Skeletal muscle satellite cell (primary cell): ENCODE measurements around the gene SARS2.
A peak's percentile ranks its signal among the peaks of the same experiment; 100 is the strongest.
"Not testable (repeated sequence)": the region's sequence is repeated elsewhere in the genome, so short reads cannot be mapped to it uniquely, and the experiment has no call there.

Experiments
- H3K27me3 ChIP-seq: 2 replicates; pipeline ENCODE4 v1.7.0; 2013; ENCODE audit warnings: low read length; ENCODE audit not compliant: control insufficient read depth, insufficient read depth
- H3K36me3 ChIP-seq: 2 replicates; pipeline ENCODE4 v1.7.0; 2013; ENCODE audit warnings: mild to moderate bottlenecking, control low read depth, low read length; ENCODE audit not compliant: insufficient read depth
- H3K4me1 ChIP-seq: 2 replicates; pipeline ENCODE4 v1.7.0; 2013; ENCODE audit warnings: low read length; ENCODE audit not compliant: control insufficient read depth, insufficient read depth
- H3K4me2 ChIP-seq: 2 replicates; pipeline ENCODE4 v1.7.0; 2013; ENCODE audit warnings: mild to moderate bottlenecking, low read length
- H3K4me3 ChIP-seq: 2 replicates; pipeline ENCODE4 v1.7.0; 2013; ENCODE audit warnings: low read length
- H3K9ac ChIP-seq: 2 replicates; pipeline ENCODE4 v1.7.0; 2013; ENCODE audit warnings: mild to moderate bottlenecking, low read depth, low read length, moderate library complexity
- H3K9me3 ChIP-seq: replicated peaks from 2 replicates; pipeline ENCODE4 v1.7.0; 2013; ENCODE audit warnings: mild to moderate bottlenecking, control low read depth, low read length

The SARS2 gene

DNA sequence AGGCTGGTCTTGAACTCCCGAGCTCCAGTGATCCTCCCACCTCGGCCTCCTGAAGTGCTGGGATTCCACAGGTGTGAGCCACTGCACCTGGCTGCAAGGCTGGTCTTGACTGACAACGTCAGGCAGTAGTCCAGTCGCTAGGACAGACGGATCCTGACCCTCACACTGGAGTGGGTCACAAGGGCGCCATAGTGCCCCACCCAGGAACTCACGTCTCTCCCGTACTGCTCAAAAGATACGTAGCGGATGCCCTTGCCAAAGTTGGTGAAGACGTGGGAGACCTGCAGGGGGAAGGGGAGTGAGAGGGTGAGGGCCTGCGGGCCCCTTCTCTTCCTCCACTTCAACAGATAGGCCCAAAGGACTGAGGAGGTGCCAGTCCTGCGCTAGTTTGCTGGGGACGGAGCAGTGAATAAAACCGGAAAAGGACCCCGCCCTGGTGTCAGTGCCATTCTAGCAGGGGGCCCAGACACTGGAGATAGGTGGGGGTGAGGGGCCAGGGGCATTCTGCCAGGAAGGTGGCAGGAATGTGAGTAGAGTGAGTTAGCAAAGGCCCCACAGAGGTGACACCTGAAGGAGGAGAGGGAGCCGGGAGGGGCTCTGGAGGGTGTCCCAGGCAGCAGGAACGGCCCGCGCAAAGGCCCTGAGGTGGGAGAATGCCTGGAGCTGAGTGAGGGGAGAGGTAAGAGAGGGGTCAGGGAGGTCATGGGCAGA, 12.1 kb upstream of the SARS2 start:
- no peak overlapping the region for H3K9ac ChIP-seq
- H3K36me3 ChIP-seq, result peaks cover 15% of the 10 kb centered on the region
- H3K4me1 ChIP-seq, result no peaks in the 10 kb centered on the region

DNA sequence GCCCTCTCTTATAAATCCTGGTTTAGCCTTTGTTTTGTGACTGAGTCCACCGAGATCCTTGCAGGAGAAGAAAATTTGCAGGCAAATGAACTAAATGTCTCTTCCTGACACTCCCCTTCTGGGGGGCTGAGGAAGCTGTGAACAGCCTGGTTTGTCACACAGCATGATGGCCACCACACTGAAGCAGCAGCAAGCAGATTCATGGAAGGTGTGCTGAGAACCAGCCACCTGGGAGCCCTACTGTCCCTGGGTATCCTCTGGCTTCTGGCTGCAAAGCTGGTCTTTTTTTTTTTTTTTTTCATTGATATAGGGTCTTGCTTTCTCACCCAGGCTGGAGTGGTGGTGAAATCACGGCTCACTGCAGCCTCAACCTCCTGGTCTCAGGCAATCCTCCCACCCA, 11.4 kb upstream of the SARS2 start:
- H3K4me2 ChIP-seq, result no peak overlapping the region
- no peaks in the 10 kb centered on the region for H3K4me1 ChIP-seq
- H3K9me3 ChIP-seq, result no peaks in the 10 kb centered on the region
- no peak overlapping the region for H3K4me3 ChIP-seq
- H3K36me3 ChIP-seq, result peaks cover 14% of the 10 kb centered on the region
- no peak overlapping the region for H3K9ac ChIP-seq
- no peaks in the 10 kb centered on the region for H3K27me3 ChIP-seq

More for the DNA sequence above, 12.1 kb upstream of the SARS2 start:
- no peak overlapping the region for H3K4me2 ChIP-seq
- H3K9me3 ChIP-seq, result no peaks in the 10 kb centered on the region
- no peak overlapping the region for H3K4me3 ChIP-seq
- no peaks in the 10 kb centered on the region for H3K27me3 ChIP-seq

DNA sequence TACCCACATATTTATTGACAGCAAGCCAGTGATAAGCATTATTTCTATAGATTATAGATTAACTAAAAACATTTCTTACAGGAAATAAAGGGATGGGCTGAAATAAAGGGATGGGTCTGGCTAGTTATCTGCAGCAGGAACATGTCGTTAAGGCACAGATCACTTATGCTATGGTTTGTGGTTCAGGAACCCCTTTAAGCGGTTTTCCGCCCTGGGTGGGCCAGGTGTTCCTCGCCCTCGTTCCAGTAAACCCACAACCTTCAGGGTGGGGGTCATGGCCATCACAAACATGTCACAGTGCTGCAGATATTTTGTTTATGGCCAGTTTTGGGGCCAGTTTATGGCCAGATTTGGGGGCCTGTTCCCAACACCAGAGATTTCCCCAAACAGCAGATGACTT, 10.9 kb upstream of the SARS2 start:
- not testable (repeated sequence) for H3K4me3 ChIP-seq, H3K9ac ChIP-seq, H3K4me1 ChIP-seq, H3K9me3 ChIP-seq, H3K4me2 ChIP-seq, H3K27me3 ChIP-seq
- H3K36me3 ChIP-seq, result peaks cover 11% of the 10 kb centered on the region

DNA sequence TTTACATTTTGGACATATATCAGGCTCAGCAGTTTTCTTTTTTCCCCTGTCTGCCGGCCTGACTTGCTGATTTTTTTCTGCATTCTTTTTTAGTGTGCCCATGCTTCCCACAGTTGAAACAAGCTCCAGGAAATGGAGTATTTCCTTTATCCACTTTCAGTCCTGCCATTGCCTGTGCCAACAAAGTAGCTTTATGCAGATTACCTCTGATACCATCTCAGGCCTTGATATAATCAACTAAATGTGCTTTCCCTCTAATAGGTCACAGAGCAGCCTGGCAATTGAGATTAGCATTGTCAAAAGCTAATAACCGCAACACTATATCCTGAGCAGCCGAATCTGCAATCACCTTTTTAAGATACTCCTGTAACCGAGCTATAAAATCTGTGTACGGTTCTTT, 9.4 kb upstream of the SARS2 start:
- no peak overlapping the region for H3K9ac ChIP-seq
- H3K4me1 ChIP-seq, result no peaks in the 10 kb centered on the region
- H3K27me3 ChIP-seq, result no peaks in the 10 kb centered on the region
- H3K4me2 ChIP-seq, result no peak overlapping the region
- no peak overlapping the region for H3K4me3 ChIP-seq
- H3K9me3 ChIP-seq, result no peaks in the 10 kb centered on the region
- H3K36me3 ChIP-seq, result peaks cover 7% of the 10 kb centered on the region

GRCh38 chr19:38933544-38933943, 3.0 kb upstream of the SARS2 start:
- H3K27me3 ChIP-seq, result no peaks in the 10 kb centered on the region
- H3K4me3 ChIP-seq, result no peak overlapping the region
- H3K9me3 ChIP-seq, result no peaks in the 10 kb centered on the region
- H3K36me3 ChIP-seq, result peaks cover 19% of the 10 kb centered on the region
- H3K9ac ChIP-seq, result no peak overlapping the region
- H3K4me2 ChIP-seq, result no peak overlapping the region
- peaks cover 13% of the 10 kb centered on the region for H3K4me1 ChIP-seq

DNA sequence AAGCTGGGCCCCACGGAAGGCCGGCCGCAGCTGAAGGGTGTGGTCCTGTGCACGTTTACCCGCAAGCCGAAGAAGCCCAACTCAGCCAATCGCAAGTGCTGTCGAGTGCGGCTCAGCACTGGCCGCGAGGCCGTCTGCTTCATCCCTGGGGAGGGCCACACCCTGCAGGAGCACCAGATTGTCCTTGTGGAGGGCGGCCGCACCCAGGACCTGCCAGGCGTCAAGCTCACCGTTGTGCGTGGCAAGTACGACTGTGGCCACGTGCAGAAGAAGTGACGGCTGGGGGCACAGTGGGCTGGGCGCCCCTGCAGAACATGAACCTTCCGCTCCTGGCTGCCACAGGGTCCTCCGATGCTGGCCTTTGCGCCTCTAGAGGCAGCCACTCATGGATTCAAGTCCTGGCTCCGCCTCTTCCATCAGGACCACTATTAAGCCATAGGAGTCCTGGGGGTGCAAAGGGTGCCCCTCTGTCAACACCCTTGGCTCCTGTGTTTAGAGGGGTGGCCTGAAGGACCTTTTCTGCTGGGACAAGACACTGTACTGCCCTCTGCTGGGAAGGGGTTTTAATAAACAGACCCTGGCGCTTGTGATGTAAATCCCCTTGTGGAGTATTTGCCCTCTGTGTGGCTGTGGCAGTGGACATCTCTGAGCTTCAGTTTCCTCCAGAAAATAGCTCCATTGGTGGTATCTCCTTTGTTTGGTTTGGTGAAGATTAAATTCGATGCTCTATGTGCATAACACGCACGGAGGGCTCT, 2.0 kb upstream of the SARS2 start:
- peaks cover 19% of the 10 kb centered on the region for H3K36me3 ChIP-seq
- H3K4me3 ChIP-seq, result no peak overlapping the region
- H3K9ac ChIP-seq, result no peak overlapping the region

GRCh38 chr19:38931521-38931793, 894 bp upstream of the SARS2 start:
- Histone ChIP-seq H3K4me2 (peak overlapping the region; percentile 88), H3K4me1 (peaks cover 13% of the 10 kb centered on the region), H3K4me3 (peak overlapping the region; percentile 87), H3K36me3 (peaks cover 19% of the 10 kb centered on the region), H3K27me3 (no peaks in the 10 kb centered on the region), H3K9me3 (no peaks in the 10 kb centered on the region), H3K9ac (peak overlapping the region; percentile 89)

More for the DNA sequence above, 2.0 kb upstream of the SARS2 start:
- no peaks in the 10 kb centered on the region for H3K27me3 ChIP-seq
- peak overlapping the region; percentile 88 for H3K4me2 ChIP-seq
- peaks cover 13% of the 10 kb centered on the region for H3K4me1 ChIP-seq
- no peaks in the 10 kb centered on the region for H3K9me3 ChIP-seq

- H3K27me3 ChIP-seq, result no peaks in the 10 kb centered on the region
- peak within 1 kb of the TSS; percentile 89 for H3K9ac ChIP-seq
- peak within 1 kb of the TSS; percentile 88 for H3K4me2 ChIP-seq
- peaks cover 13% of the 10 kb centered on the region for H3K4me1 ChIP-seq
- peaks cover 20% of the 10 kb centered on the region for H3K36me3 ChIP-seq
- no peaks in the 10 kb centered on the region for H3K9me3 ChIP-seq
- H3K4me3 ChIP-seq, result peak within 1 kb of the TSS; percentile 87
Observed at GRCh38 chr19:38930776-38931520, 385 bp upstream of the SARS2 start, which contains the start of gene MRPS12. Gene MRPS12 (plus strand): TSS chr19:38930944. CDS start chr19:38931295, 351 bp downstream.

GRCh38 chr19:38928391-38929001, 2.1 kb downstream of the SARS2 start:
- peaks cover 29% of the 10 kb centered on the region for H3K36me3 ChIP-seq
- no peaks in the 10 kb centered on the region for H3K9me3 ChIP-seq
- no peak overlapping the region for H3K4me2 ChIP-seq
- no peak overlapping the region for H3K4me3 ChIP-seq
- peaks cover 13% of the 10 kb centered on the region for H3K4me1 ChIP-seq
- H3K9ac ChIP-seq, result no peak overlapping the region
- no peaks in the 10 kb centered on the region for H3K27me3 ChIP-seq

GRCh38 chr19:38924388-38924787, 6.2 kb downstream of the SARS2 start:
- H3K4me3 ChIP-seq, result no peak overlapping the region

GRCh38 chr19:38922482-38922881, 8.1 kb downstream of the SARS2 start:
- H3K27me3 ChIP-seq, result no peaks in the 10 kb centered on the region
- no peak overlapping the region for H3K9ac ChIP-seq
- no peak overlapping the region for H3K4me3 ChIP-seq
- no peaks in the 10 kb centered on the region for H3K4me1 ChIP-seq
- H3K9me3 ChIP-seq, result no peaks in the 10 kb centered on the region
- peaks cover 35% of the 10 kb centered on the region for H3K36me3 ChIP-seq
- no peak overlapping the region for H3K4me2 ChIP-seq

More at GRCh38 chr19:38924388-38924787, 6.2 kb downstream of the SARS2 start:
- H3K9ac ChIP-seq, result no peak overlapping the region
- peaks cover 33% of the 10 kb centered on the region for H3K36me3 ChIP-seq
- H3K9me3 ChIP-seq, result no peaks in the 10 kb centered on the region
- H3K4me1 ChIP-seq, result peaks cover 1% of the 10 kb centered on the region
- H3K4me2 ChIP-seq, result no peak overlapping the region
- no peaks in the 10 kb centered on the region for H3K27me3 ChIP-seq
